HG02610 (cell line): Measurements from ENCODE around the gene GBA2.
A peak's percentile ranks its signal among the peaks of the same experiment; 100 is the strongest.

Experiments used
- ATAC-seq: cut with Tn5 transposase; IDR thresholded peaks from one replicate; pipeline ENCODE4 v1.9.1; 2021; ENCODE audit warnings: mild to moderate bottlenecking, moderate library complexity; ENCODE audit not compliant: unreplicated experiment

Gene GBA2

GRCh38 chr9:35718721-35719511 lies 30.1 kb downstream of the GBA2 start:
- ATAC-seq = peak; percentile 51

DNA sequence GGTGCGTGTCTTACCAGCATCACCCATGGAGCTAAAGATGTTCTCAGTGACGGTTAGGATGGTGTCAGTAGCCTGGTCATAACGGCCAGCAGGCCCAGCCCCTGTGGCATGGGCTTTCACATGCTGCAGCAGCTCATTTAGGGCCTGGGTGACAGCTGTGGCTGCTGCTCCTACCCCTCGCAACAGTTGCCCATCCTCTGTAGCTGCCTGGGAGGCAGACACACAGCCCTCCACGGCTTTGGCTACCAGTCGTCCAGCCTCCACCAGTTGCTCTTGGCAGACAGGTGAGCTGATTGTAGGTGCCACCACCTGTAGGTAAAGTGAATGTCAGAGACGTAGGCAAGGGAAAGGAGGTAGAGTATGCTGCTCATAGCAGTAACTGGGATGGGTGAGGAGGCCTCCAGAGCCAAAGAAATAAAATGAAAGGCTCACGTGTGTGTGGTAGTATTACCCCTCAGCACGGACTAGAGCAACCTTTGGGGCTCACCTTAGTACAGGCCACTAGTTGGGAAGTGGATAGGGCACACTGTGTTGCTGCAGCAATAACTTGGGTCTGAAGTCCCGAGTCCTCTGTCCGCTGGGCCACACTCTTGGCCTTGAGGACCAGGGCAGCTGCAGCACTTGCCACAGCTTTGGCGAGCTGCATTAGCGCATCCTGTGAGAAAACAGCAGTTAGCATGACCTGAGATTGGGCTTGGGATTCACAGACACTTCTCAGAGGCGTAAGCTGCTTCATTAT lies 31.7 kb downstream of the GBA2 start:
- ATAC-seq = no peak

DNA sequence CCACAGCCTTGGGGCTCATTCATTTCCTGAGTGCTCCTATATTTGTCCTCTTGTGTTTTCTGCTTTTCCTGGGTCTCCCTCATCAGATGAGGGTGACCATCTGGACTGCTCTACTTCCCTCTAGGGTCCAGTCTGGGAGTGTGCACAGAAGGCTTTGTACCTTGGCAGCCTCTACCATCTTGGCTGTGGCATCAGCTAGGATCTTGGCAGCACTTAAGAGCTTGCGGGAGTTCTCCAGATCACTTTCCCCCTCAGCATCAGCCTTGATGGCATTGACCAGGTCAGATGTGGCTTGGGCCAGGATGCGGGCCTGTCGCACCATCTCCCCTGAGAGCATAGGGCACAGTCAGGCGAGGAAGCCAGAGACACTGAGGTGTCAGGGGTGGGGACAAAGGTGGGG lies 32.8 kb downstream of the GBA2 start:
- no peak for ATAC-seq

- ATAC-seq = no peak
Observed at GRCh38 chr9:35714579-35715252, 34.3 kb downstream of the GBA2 start.

DNA sequence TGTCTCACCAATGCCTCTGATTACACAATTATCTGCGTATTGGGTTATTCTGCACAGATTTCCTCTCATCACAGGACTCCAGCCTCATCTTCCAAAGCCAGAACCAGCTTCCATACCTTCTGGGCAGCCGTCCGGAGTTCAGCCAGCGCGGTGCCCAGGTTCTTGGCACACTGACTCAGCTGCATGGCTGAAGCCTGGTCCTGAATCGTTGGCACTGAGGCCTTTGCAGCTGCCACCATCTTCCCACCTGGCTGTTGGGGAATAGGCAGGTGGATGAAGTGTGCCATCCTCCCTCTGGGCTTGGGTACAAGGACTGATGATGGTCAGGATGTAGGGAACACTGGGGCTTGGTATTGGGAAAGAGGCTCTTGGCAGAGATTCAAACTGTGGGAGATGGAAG lies 34.9 kb downstream of the GBA2 start:
- no peak for ATAC-seq

DNA sequence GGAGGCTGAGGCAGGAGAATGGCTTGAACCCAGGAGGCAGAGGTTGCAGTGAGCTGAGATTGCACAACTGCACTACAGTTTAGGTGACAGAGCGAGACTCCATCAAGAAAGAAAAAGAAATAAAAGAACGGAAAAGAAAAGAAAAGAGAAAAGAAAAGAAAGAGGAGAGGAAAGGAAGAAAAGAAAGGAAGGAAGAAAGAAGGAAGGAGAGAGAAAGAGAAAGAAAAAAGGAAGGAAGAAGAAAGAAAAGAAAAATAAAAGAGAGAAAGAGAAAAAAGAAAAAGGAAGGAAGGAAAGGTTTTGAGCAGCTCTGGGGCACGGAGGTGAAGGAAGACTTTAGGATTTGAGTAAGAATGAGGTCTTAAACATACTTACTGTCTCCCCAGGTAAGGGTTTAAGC lies 35.5 kb downstream of the GBA2 start:
- ATAC-seq = no peak

- ATAC-seq = no peak
Observed at GRCh38 chr9:35712762-35713400, 36.1 kb downstream of the GBA2 start.

DNA sequence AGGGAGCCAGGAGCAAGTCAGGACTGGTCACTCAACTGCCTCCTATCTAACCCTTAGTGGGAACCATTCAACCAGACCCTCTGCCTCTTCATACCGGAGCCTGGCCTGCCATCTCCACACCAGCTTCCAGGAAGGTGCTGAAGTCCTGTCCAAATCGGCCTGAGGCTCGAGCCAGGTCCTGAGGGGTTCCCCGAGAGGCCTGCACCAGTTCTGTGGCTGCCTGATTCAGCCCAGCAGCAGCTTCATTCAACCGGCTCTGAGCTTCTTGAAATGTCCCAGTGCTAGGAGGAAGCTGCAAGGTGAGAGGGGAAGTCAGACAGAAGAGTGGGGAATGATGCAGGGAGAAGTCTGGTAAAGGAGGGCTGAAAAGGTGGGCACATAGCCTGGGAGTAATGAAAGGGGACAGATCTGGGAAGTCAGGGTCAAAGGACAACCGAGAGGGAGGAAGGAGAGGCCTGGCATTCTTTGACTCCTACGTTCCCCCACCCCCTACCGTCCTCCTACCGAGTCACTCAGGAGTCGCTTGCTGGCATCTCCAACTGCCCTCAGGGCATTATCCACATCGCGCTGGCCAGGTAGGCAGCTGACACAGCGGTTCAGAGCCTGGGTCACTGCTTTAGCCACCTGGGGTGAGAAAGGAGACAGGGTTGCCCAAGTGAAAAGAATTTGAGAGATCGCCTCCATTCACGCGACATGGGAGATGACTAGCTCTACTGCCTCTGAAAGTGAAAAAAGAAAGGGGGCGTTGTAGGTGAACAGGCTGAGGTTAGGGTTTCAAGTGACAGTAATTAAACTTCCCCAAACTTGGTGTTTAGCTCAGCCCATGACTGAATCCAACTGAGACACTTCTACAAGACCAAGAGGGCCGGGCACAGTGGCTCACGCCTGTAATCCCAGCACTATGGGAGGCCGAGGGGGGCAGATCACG lies 37.3 kb downstream of the GBA2 start:
- ATAC-seq = peak; percentile 57

DNA sequence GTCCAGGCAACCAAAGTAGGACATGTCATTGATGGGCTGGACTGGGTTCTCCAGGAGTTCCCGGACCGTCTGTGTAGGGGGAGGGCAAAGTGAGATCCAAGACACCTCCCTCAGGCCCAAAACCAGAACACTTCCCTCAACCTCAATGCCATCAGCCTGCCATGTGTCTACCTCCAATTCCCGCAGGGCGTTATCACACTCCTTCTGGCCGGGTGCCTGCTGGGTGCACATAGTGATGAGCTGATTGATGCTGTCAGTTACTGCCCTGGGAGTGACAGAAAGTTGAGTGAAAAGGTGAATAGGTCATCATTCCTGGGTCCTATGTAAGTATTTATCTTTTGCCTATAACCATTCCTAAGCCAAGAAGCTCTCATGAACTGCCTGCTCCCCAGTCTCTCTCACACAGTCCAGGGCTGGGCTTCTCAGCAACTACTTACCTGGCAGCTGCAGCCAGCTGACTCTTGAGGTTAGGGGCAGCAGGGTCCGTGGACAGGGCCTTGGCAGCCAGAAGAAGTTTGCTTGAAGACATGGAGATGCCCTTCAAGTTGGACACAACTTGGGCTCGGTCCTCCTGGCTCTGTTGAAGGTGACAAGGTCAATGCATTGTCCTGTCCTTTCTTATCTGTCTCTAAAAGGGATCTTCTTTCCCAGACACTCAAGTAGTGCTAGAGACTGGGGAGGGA lies 38.1 kb downstream of the GBA2 start:
- no peak for ATAC-seq

DNA sequence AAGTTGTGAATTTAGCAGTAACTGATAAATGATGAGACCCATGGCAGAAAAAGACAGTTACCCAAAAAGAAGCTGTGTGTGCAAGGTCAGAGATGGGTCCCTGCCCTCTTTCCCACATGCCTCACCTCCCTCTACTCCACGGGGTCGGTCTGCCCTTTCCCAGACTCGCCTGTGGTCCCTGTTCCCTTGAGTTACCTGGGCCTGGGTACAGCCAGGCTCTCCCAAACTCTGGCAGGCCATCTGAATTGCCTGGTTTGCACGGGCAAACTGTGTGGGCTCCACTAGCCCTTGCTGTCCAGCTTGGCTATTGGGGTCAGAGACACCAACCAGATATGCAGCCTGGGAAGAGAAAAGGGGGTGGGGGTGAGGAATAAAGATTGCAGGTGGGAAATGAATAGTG lies 40.9 kb downstream of the GBA2 start:
- no peak for ATAC-seq

- no peak for ATAC-seq
Observed at GRCh38 chr9:35706951-35707350, 42.1 kb downstream of the GBA2 start.

DNA sequence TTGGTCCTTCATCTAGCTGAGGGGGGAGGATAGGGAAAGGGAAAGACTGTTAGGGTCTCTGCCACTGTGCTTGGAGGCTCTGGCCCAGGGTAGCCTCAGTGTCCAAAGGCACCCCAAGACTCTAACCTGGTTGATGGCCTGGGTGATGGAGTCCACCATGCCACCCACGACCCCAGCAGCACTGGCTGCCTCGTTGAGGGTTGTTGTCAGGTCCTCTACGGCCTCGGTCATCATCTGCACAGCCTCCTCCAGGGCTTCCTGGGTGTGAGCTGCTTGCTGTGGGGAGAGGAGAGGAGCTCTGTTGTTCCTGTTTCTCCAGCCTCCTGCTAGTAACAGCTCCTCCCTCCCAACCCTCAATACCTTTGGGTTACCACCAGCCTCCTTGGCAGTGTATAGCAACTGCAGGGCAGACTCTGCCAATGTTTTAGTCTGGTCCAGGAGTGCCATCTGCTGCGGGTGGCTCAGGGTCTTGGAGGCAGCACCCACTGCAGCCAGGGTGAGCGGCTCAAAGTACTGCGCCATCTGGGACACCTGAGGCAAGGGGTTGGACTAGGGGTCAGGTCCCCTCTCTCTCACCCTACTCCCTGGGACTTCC lies 43.1 kb downstream of the GBA2 start:
- no peak for ATAC-seq

DNA sequence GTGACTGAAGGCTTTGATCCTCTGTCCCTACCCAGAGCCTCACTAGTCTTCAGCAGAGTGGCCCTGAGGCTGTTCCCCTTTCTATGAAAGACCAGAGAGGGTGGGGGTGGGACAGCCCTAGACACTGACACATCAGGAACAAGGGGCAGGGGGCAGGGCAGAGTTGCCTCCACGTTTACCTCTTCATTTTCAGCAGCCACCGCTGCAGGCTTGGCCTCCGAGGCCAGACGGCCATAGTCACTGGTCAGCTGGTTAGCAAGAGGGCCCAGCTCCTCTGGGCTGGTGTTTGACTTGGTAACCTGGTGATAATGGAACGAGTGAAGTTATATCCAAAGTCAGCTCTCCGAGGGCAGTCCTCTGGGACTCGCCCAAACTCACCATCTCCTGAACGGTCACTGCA lies 43.7 kb downstream of the GBA2 start:
- ATAC-seq = no peak

DNA sequence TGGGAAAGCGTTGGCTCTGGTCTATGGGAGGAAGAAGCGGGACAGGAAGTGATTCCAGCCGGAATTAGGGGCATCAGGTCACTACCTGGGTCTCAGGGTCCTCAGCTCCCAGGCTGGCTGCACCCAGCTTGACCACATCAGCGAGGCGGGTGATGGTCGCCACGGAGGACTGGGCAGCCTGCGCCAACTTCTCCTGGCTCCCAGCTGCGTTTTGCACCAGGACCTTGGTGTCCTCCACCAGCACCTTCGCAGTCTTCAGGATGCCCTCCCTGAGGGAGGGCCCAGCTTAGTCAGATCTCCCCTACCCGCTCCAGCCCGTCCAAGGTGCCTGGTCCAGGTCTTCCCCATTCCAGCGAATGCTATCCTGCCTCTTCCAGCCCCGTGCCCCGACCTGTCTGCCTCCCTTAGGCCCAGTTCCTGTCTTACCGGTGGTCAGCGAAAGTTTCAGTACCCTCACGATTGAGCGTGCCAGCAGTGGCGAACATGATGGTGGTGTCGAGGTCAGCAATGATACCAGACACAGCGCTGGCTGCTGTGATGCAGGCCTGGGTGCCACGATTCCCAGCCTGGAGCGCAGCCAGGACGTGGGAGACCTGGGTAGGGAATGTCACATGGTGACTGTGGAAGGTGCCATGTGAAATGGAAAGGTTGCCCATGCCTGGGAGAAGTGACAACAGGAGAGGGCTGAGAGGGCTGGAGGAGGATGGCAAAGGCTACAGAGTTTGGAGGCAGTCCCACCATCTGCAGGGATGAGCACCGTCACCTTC lies 44.9 kb downstream of the GBA2 start:
- no peak for ATAC-seq

- no peak for ATAC-seq
Observed at GRCh38 chr9:35702696-35703095, 46.3 kb downstream of the GBA2 start.

- ATAC-seq = no peak
Observed at GRCh38 chr9:35700942-35701341, 48.1 kb downstream of the GBA2 start.

DNA sequence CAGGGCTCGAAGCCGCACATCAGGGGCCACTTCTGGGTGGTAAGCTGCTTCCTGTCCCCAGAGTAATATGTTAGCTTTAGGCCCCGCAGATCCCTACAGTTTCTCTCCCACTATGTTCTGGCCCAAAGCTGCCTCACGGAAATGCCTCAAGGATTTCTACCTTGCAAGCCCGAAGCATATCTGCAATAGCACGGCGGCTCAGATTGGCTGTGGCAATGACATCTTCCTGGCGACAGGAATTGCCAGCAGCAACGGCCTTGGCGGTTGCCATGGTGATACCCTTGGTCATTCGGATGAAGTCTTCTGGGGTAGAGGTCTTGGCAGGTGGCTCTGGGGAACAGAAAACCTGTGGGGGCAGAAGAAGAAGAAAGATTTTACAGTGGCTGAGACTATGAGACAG lies 49.0 kb downstream of the GBA2 start:
- ATAC-seq = no peak

- no peak for ATAC-seq
Observed at GRCh38 chr9:35698231-35698630, 50.8 kb downstream of the GBA2 start.

GRCh38 chr9:35697486-35697885 lies 51.5 kb downstream of the GBA2 start:
- no peak for ATAC-seq
